Spleen (tissue), 11 donors: ENCODE results near the gene KHDRBS2. TPM values are rescaled to one million over a fixed set of nuclear protein-coding genes. Genes with fewer than 3 reads are reported as not detected.

Source experiments
- DNase-seq: peaks from one replicate; pipeline ENCODE4 v3.0.0-alpha.2; 2020
- H3K27ac ChIP-seq, 8 donors: fragments of 200-600 bp; sonication (generic) in 7 of 8; 1 replicate in 4 of 8; 2 replicates in 4 of 8; pipeline versions ENCODE4 v1.5.0 to v1.8.0; 2016 to 2021; ENCODE audit warnings: inconsistent platforms in 4 of 8, mild to moderate bottlenecking in 4 of 8, moderate library complexity in 1 of 8
- H3K27me3 ChIP-seq, 7 donors: fragments of 200-600 bp; sonication (generic) in 6 of 7; replicated peaks in 1 of 7; 1 replicate in 4 of 7; 2 replicates in 3 of 7; pipeline versions ENCODE4 v1.5.0 to v1.8.0; 2016 to 2021; ENCODE audit warnings: inconsistent platforms in 3 of 7, mild to moderate bottlenecking in 1 of 7
- H3K36me3 ChIP-seq, 6 donors: fragments of 200-600 bp; sonication (generic) in 5 of 6; 1 replicate in 4 of 6; 2 replicates in 2 of 6; pipeline versions ENCODE4 v1.5.0 to v1.8.0; 2016 to 2021; ENCODE audit warnings: inconsistent platforms in 2 of 6
- H3K4me1 ChIP-seq, 6 donors: fragments of 200-600 bp; sonication (generic) in 5 of 6; 1 replicate in 3 of 6; 2 replicates in 3 of 6; pipeline versions ENCODE4 v1.5.0 to v1.8.0; 2016 to 2021; ENCODE audit warnings: inconsistent platforms in 3 of 6
- H3K4me3 ChIP-seq, 8 donors: fragments of 200-600 bp; sonication (generic) in 7 of 8; 1 replicate in 4 of 8; 2 replicates in 4 of 8; pipeline versions ENCODE4 v1.5.0 to v1.8.0; 2016 to 2021; ENCODE audit warnings: inconsistent platforms in 4 of 8, mild to moderate bottlenecking in 4 of 8, moderate library complexity in 2 of 8
- H3K9me3 ChIP-seq, 8 donors: fragments of 200-600 bp; sonication (generic) in 7 of 8; 1 replicate in 4 of 8; 2 replicates in 4 of 8; pipeline versions ENCODE4 v1.5.0 to v1.8.0; 2016 to 2021; ENCODE audit warnings: inconsistent platforms in 4 of 8
- CTCF ChIP-seq, 11 experiments: fragments of 200-600 bp in 7 of 11; fragments of 450-650 bp in 4 of 11; sonication (generic) in 4 of 11; IDR thresholded peaks in 8 of 11; conservative IDR thresholded peaks in 3 of 11; 1 replicate in 7 of 11; 2 replicates in 4 of 11; pipeline versions ENCODE4 v1.4.0 to v1.8.0; 2016 to 2021; ENCODE audit warnings: antibody characterized with exemption in 11 of 11, inconsistent platforms in 4 of 11, mild to moderate bottlenecking in 1 of 11
- POLR2A ChIP-seq, 3 donors: fragments of 450-650 bp; IDR thresholded peaks; one replicate each; pipeline ENCODE4 v1.5.1; 2017; ENCODE audit warnings: antibody characterized with exemption in 3 of 3, mild to moderate bottlenecking in 1 of 3
- POLR2AphosphoS5 ChIP-seq, 3 donors: sonication (generic); formaldehyde crosslinking; IDR thresholded peaks; one replicate each; pipeline ENCODE4 v1.5.1; 2017; ENCODE audit warnings: antibody characterized with exemption in 3 of 3
- WGBS, 5 donors: extraction: QIAGEN DNeasy Blood & Tissue Kit in 3 of 5; methylation state at CpG; one replicate each; pipeline versions ENCODE4 v1.1.5 to v1.1.7; 2013 to 2018; 5-methylcytosine and 5-hydroxymethylcytosine counted together
- intact Hi-C: fragments of 100-400 bp; cut with DNase I; formaldehyde crosslinking; loops from one replicate; pipeline ENCODE4 v1.15.0; 2023; ENCODE audit warnings: low total_unique reads
- polyA plus RNA-seq, 3 donors: library from polyadenylated mRNA; stranded (reverse); fragments of 200-250 nt; gene quantifications; one replicate each; pipeline ENCODE4 v1.2.1, GENCODE V29; 2013
- total RNA-seq, 7 donors: library from RNA; depleted of rRNA in 3 of 7; stranded (reverse); fragments of >200 nt in 3 of 7; fragmentation: NEBNext Ultra II Directional in 4 of 7; extraction: Animal tissue kit (Norgen Biotek cat#: 25700) in 4 of 7; gene quantifications; one replicate each; pipeline versions ENCODE4 v1.1.0 to v1.2.1, GENCODE V29; 2016 to 2021
- donor health status: healthy with polysubstance abuse.
- donor health status: DM: no; HTN: no; CAD: no; lungs with moderate emphysema.
- donor health status: DM: no; HTN: no; CAD: no.
- donor health status: Bipolar disorder and iron deficiency.
- donor health status: healthy.
- donor health status: DM: no; HTN: no; CAD: no.
- donor health status: DM: yes; HTN: yes; CAD: no.

The KHDRBS2 gene
- total and polyA plus RNA-seq, 10 donors, result 1.0 to 11.7 (median 3.9) TPM

GRCh38 chr6:61835237-61835636 lies 450.8 kb downstream of the KHDRBS2 start:
- 68 to 90% (median 84%) methylated on average over 2 of the region's 2 CpGs for WGBS, 5 donors
- TF ChIP-seq POLR2A (IDR thresholded peaks at IDR 0.05) (no peak), CTCF (IDR thresholded peaks at IDR 0.05 in 8 of 11, conservative IDR thresholded peaks at IDR 0.05 in 3 of 11) (no peak), POLR2AphosphoS5 (IDR thresholded peaks at IDR 0.05) (no peak)
- H3K36me3 ChIP-seq, result no peaks in the 10 kb centered on the region

GRCh38 chr6:61833176-61833755 lies 452.8 kb downstream of the KHDRBS2 start:
- TF ChIP-seq POLR2AphosphoS5 (IDR thresholded peaks at IDR 0.05), result no peak
- TF ChIP-seq CTCF (IDR thresholded peaks at IDR 0.05 in 8 of 11, conservative IDR thresholded peaks at IDR 0.05 in 3 of 11), result no peak
- no peak for TF ChIP-seq POLR2A (IDR thresholded peaks at IDR 0.05)
- Histone ChIP-seq H3K36me3 (no peaks in the 10 kb centered on the region), H3K4me1 (no peaks in the 10 kb centered on the region), H3K27me3 (no peaks in the 10 kb centered on the region), H3K9me3 (no peaks in the 10 kb centered on the region), H3K27ac (no peak overlapping the region), H3K4me3 (no peak overlapping the region)
- intact Hi-C loops, result no loop called here
- DNase-seq, result no peak
- WGBS, 5 donors, result 53 to 77% (median 63%) methylated on average over 2 of the region's 2 CpGs

More at GRCh38 chr6:61835237-61835636, 450.8 kb downstream of the KHDRBS2 start:
- no peak for DNase-seq
- H3K4me1 ChIP-seq, result no peaks in the 10 kb centered on the region
- no peak overlapping the region for H3K4me3 ChIP-seq
- intact Hi-C loops, result no loop called here
- no peak overlapping the region for H3K27ac ChIP-seq
- no peaks in the 10 kb centered on the region for H3K9me3 ChIP-seq
- H3K27me3 ChIP-seq, result no peaks in the 10 kb centered on the region

- DNase-seq, result no peak
- H3K4me1 ChIP-seq, result no peaks in the 10 kb centered on the region
- no peaks in the 10 kb centered on the region for H3K9me3 ChIP-seq
- no peak for TF ChIP-seq POLR2AphosphoS5 (IDR thresholded peaks at IDR 0.05)
- TF ChIP-seq POLR2A (IDR thresholded peaks at IDR 0.05), result no peak
- TF ChIP-seq CTCF (IDR thresholded peaks at IDR 0.05 in 8 of 11, conservative IDR thresholded peaks at IDR 0.05 in 3 of 11), result no peak
- H3K27me3 ChIP-seq, result no peaks in the 10 kb centered on the region
- intact Hi-C loops, result no loop called here
- no peaks in the 10 kb centered on the region for H3K36me3 ChIP-seq
- H3K4me3 ChIP-seq, result no peak overlapping the region
- H3K27ac ChIP-seq, result no peak overlapping the region
- WGBS, 5 donors, result 75 to 89% (median 86%) methylated on average over 2 of the region's 2 CpGs
Measured at GRCh38 chr6:61817716-61818115, 468.3 kb downstream of the KHDRBS2 start.

- no peak overlapping the region for H3K27ac ChIP-seq
- peaks cover 0 to 6% (median 2%) of the 10 kb centered on the region in 8 donors for H3K9me3 ChIP-seq
- no peaks in the 10 kb centered on the region for H3K36me3 ChIP-seq
- no peaks in the 10 kb centered on the region for H3K4me1 ChIP-seq
- no peak overlapping the region for H3K4me3 ChIP-seq
- DNase-seq, result no peak
- WGBS, 5 donors, result 53 to 88% (median 86%) methylated on average over 3 of the region's 3 CpGs
- TF ChIP-seq POLR2AphosphoS5 (IDR thresholded peaks at IDR 0.05) (no peak), CTCF (IDR thresholded peaks at IDR 0.05 in 8 of 11, conservative IDR thresholded peaks at IDR 0.05 in 3 of 11) (no peak), POLR2A (IDR thresholded peaks at IDR 0.05) (no peak)
- no peaks in the 10 kb centered on the region for H3K27me3 ChIP-seq
- intact Hi-C loops, result no loop called here
Measured at GRCh38 chr6:61810047-61810446, 476.0 kb downstream of the KHDRBS2 start.
